Common myeloid progenitor, CD34-positive (primary cell): ENCODE measurements around the gene KRTAP12-1.

Source experiments
- CTCF ChIA-PET: fragments of 350-600 bp; sonication (Branson Sonifier 250); formaldehyde crosslinking; loops from one replicate; lab custom pipeline; 2021; ENCODE audit warnings: antibody characterized with exemption; lab: Charles Lee
- POLR2A ChIA-PET: fragments of 350-600 bp; sonication (Branson Sonifier 250); formaldehyde crosslinking; loops from one replicate; lab custom pipeline; 2021; ENCODE audit warnings: antibody characterized with exemption; lab: Charles Lee
- DNase-seq, 3 donors: peaks; one replicate each; pipeline versions ENCODE4 v3.0.0 to v3.0.0-alpha.2; 2013
- H3K27ac ChIP-seq, 2 experiments: 1 replicate in 1 of 2; 2 replicates in 1 of 2; pipeline ENCODE4 v1.7.0; 2013; ENCODE audit warnings: inconsistent platforms in 2 of 2, low read length in 2 of 2, mild to moderate bottlenecking in 2 of 2, low read depth in 1 of 2, moderate library complexity in 1 of 2; ENCODE audit not compliant: severe bottlenecking in 2 of 2, insufficient read depth in 1 of 2, poor library complexity in 1 of 2
- H3K27me3 ChIP-seq, 5 experiments: replicated peaks in 2 of 5; 1 replicate in 3 of 5; 2 replicates in 2 of 5; pipeline versions ENCODE4 v1.6.1 to v1.7.0; 2013; ENCODE audit warnings: low read length in 4 of 5, mild to moderate bottlenecking in 2 of 5, moderate library complexity in 2 of 5, inconsistent platforms in 1 of 5; ENCODE audit not compliant: insufficient read depth in 5 of 5, control insufficient read depth in 4 of 5
- H3K36me3 ChIP-seq, 4 experiments: 1 replicate in 2 of 4; 2 replicates in 2 of 4; pipeline versions ENCODE4 v1.6.1 to v1.7.0; 2013; ENCODE audit warnings: low read length in 3 of 4, control low read depth in 1 of 4, mild to moderate bottlenecking in 1 of 4; ENCODE audit not compliant: control insufficient read depth in 4 of 4, insufficient read depth in 4 of 4
- H3K4me1 ChIP-seq, 4 experiments: 1 replicate in 3 of 4; 2 replicates in 1 of 4; pipeline versions ENCODE4 v1.6.1 to v1.7.1; 2013; ENCODE audit warnings: low read length in 3 of 4, mild to moderate bottlenecking in 3 of 4, control low read depth in 1 of 4, inconsistent platforms in 1 of 4, moderate library complexity in 1 of 4; ENCODE audit not compliant: control insufficient read depth in 4 of 4, insufficient read depth in 4 of 4; ENCODE audit errors: control extremely low read depth in 1 of 4
- H3K4me3 ChIP-seq, 7 experiments: 1 replicate in 4 of 7; 2 replicates in 3 of 7; pipeline versions ENCODE4 v1.5.1 to v1.7.0; 2013; ENCODE audit warnings: mild to moderate bottlenecking in 7 of 7, low read length in 6 of 7, moderate library complexity in 6 of 7, inconsistent platforms in 2 of 7, low read depth in 2 of 7, control low read depth in 1 of 7; ENCODE audit not compliant: insufficient read depth in 4 of 7, control insufficient read depth in 1 of 7; ENCODE audit errors: extremely low read depth in 1 of 7
- H3K9me3 ChIP-seq, 5 experiments: 1 replicate in 4 of 5; 2 replicates in 1 of 5; pipeline versions ENCODE4 v1.6.1 to v1.7.1; 2013; ENCODE audit warnings: low read length in 4 of 5, mild to moderate bottlenecking in 2 of 5, inconsistent platforms in 1 of 5, low read depth in 1 of 5, moderate library complexity in 1 of 5; ENCODE audit not compliant: control insufficient read depth in 4 of 5, insufficient read depth in 2 of 5; ENCODE audit errors: control extremely low read depth in 1 of 5
- WGBS: methylation state at CpG from one replicate; pipeline ENCODE4 v1.1.5; 2013; ENCODE audit not compliant: insufficient coverage; 5-methylcytosine and 5-hydroxymethylcytosine counted together

KRTAP12-1 gene

DNA sequence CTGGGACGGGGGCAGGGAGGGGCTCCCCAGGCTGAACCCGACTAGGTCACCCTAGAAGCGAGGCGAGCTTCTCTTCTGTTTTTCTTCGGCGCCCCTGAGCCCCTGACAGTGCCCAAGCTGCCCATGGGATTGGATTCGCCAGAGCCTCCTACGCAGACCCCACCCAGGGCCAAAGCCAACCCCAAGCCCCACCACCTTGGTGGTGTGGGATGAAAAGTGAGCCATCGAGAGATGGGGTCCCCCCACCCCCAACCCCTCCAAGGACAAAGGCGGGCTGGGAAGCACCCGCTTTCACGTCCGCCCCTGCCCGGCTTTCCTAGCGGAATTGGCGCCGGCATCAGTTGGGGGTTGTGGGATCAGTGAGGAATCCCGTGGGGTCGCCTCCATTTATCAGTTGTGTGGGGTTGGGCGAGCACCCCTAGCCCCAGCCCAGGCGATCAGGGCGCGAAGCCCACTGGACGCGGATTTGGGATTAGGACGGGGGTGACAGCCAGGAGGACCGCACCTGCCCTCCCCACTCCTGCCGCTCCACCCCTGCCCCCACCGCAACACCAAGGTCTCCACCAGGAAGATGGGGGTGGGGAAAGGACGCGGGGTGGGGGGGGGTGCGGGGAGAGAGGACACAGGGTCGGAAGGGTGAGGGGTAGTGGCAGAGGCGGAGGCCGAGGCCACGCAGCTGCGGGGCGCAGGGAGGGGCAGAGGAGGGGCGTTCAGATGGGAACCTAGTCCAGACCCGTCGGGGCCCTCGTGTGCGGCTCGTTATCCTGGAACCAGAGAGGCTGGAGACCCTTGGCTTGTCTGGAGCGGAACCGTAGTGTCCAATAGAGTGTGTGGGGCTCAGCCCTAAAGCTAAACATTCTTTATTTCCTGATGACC, 25.0 kb upstream of the KRTAP12-1 start:
- Histone ChIP-seq H3K4me1 (peaks cover 0 to 8% (median 3%) of the 10 kb centered on the region in 4 experiments), H3K27me3 (peaks cover 0 to 91% (median 49%) of the 10 kb centered on the region in 5 experiments), H3K36me3 (peaks cover 0 to 4% (median 0%) of the 10 kb centered on the region in 4 experiments), H3K27ac (no peak overlapping the region), H3K9me3 (peaks cover 0 to 13% (median 10%) of the 10 kb centered on the region in 5 experiments), H3K4me3 (no peak overlapping the region)
- POLR2A ChIA-PET, result no interaction called here
- no peak for DNase-seq
- CTCF ChIA-PET, result no interaction called here
- WGBS, result 6% methylated on average over 21 of the region's 46 CpGs

DNA sequence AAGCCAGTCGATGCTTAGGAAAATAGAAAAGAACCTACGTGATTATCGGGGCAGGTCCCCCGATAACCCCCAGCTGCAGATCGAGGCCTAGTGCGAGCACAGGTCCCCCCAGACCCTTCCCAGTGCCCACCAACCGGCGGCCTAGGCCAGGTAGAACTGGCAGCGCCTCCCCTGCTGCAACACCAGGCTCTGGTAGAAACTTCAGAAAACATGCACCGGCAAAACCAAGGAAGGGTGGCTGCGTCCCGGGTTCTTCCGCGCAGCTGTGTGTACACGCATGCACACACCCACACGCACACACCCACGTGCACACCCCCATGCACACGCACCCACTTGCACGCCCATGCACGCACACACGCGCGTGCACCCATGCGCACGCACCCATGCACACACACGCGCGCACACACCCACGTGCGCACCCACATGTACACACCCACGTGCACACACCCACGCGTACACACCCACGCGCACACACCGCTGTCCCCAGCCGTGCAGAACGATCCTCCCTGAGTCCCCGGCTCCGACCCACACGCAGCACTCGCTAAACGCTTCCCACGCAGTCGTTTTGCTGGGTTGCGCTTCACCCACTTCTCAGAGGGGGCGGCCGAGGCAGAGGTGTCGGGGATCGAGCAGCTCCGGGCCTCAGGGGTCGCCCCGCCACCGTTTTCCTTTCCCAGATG, 24.2 kb upstream of the KRTAP12-1 start:
- peaks cover 0 to 4% (median 0%) of the 10 kb centered on the region in 4 experiments for H3K36me3 ChIP-seq
- H3K4me3 ChIP-seq, result no peak overlapping the region
- POLR2A ChIA-PET, result no interaction called here
- 8% methylated on average over 31 of the region's 54 CpGs for WGBS
- H3K9me3 ChIP-seq, result peaks cover 0 to 13% (median 10%) of the 10 kb centered on the region in 5 experiments
- peaks cover 0 to 91% (median 47%) of the 10 kb centered on the region in 5 experiments for H3K27me3 ChIP-seq
- H3K27ac ChIP-seq, result no peak overlapping the region
- DNase-seq, result no peak
- peaks cover 0 to 8% (median under 1%) of the 10 kb centered on the region in 4 experiments for H3K4me1 ChIP-seq
- CTCF ChIA-PET, result no interaction called here

DNA sequence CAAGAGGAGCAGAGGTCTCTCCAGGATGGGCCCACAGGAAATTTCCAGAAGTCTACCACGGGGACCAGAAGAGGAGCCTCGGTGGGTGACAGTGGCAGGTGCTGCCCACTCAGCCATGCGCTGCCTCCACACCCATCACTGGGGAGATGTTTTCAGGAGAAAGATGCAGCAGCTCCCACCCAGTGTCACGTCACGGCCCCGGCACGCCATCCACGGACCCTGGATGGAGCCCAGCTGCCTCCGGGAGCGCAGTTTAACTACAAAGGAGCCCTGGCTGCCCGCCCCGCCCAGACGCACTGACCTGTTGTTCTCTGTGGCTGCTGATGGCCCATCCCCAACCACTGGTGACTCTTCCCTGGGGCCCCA, 22.7 kb upstream of the KRTAP12-1 start:
- peaks cover 0 to 5% (median 0%) of the 10 kb centered on the region in 4 experiments for H3K4me1 ChIP-seq
- 10% methylated on average over 9 of the region's 13 CpGs for WGBS
- DNase-seq, result no peak
- peaks cover 0 to 4% (median 0%) of the 10 kb centered on the region in 4 experiments for H3K36me3 ChIP-seq
- peaks cover 0 to 13% (median 10%) of the 10 kb centered on the region in 5 experiments for H3K9me3 ChIP-seq
- POLR2A ChIA-PET, result no interaction called here
- CTCF ChIA-PET, result no interaction called here
- H3K27ac ChIP-seq, result no peak overlapping the region
- H3K27me3 ChIP-seq, result peaks cover 0 to 91% (median 39%) of the 10 kb centered on the region in 5 experiments
- no peak overlapping the region for H3K4me3 ChIP-seq

DNA sequence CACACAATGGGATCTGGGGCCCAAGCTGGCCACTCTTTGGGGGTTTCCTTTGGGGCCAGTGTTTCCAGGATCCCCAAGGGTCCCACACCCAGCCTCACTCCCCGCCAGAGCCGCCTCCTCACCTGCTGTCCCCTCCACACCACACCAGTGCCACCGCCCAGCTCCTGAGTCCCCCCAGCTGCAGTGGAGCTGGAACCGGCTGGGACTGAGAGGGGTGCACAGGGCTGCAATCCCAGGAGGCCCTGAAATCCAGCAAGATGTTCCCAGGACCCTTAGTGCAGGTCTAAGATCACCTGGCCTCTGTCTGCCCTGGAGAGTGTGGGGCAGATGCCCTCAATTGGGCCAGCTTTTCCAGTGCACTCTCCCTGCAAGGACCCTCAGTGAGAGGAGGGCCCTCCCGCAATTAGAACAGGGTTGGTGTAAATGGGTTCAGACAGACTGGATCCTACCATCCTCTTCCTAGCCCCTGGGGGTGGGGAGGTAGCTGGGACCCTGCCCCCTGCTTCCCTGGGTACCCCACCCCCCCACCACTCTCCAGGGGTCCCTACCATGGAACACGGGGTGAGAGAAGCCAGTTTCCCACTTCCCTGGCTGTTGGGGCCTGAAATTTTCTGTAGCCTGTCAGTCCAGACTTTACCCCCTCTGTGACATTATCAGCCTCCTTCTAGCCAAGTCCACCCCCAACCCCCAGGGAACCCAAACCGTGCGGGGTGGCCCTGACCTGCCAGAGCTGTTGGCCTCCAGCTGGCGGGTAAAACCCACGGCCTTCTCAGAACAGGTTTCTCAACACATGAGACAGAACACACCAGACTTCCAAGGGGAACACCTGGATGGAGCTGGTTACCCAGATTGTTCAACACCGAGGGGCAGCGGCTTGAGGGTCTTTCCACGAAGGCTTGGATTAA, 22.0 kb upstream of the KRTAP12-1 start:
- Histone ChIP-seq H3K4me1 (no peaks in the 10 kb centered on the region), H3K9me3 (peaks cover 0 to 13% (median 10%) of the 10 kb centered on the region in 5 experiments), H3K27me3 (peaks cover 0 to 91% (median 39%) of the 10 kb centered on the region in 5 experiments), H3K4me3 (no peak overlapping the region), H3K36me3 (peaks cover 0 to 4% (median 0%) of the 10 kb centered on the region in 4 experiments), H3K27ac (no peak overlapping the region)
- CTCF ChIA-PET, result no interaction called here
- no peak for DNase-seq
- WGBS, result 33% methylated on average over 11 of the region's 13 CpGs
- POLR2A ChIA-PET, result no interaction called here

DNA sequence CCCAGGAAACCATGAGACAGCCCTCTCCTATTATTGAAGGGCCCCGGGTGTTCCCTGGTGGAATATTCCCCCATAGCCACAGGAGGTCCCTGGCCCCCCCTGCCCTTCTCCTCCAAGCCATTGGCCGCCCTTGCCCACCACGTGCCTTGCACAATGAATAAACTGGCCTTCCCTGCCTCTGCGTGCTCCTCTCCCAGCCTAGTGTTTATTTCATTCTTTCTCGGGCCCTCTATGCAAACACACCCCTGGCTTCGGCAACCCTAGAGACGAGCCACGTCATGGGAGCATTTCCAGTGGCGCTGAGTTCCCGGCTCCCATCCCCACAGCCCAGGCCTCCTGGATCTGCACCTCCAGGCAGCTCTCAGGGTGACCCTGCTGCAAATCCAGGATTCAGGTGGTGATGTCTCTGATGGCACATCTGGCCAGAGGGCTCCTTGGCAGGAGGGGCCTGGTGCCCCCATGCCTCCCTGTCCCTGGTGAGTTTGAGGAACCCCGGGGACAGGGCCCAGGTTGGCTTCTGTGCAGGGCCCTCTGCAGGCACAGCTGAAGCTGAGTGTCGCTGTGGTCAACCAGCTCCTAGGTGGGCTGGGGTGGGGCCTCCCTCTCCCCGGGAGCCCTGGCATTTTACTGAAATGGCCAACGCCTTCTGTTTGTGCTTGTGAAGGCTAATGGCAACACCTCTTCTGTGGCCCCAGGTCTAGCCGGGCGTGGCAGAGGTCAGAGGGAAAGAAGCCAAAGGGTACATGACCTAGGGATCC, 21.2 kb upstream of the KRTAP12-1 start:
- Histone ChIP-seq H3K4me1 (no peaks in the 10 kb centered on the region), H3K9me3 (peaks cover 0 to 13% (median 10%) of the 10 kb centered on the region in 5 experiments), H3K27ac (no peak overlapping the region), H3K36me3 (peaks cover 0 to 4% (median 0%) of the 10 kb centered on the region in 4 experiments), H3K27me3 (peaks cover 0 to 91% (median 33%) of the 10 kb centered on the region in 5 experiments), H3K4me3 (no peak overlapping the region)
- 52% methylated on average over 16 of the region's 16 CpGs for WGBS
- no peak for DNase-seq
- ChIA-PET CTCF (no interaction called here), POLR2A (no interaction called here)
